ENCODE measurements around the gene CYBA.

CYBA gene

GRCh38 chr16:88650749-88651275 is at the start of gene CYBA:
Gene CYBA, minus strand, starts transcription at chr16:88651053. Its CDS starts 40 bp downstream, at chr16:88651013.
- no peak for DNase-seq (ENCODE audit: low spot score)

DNA sequence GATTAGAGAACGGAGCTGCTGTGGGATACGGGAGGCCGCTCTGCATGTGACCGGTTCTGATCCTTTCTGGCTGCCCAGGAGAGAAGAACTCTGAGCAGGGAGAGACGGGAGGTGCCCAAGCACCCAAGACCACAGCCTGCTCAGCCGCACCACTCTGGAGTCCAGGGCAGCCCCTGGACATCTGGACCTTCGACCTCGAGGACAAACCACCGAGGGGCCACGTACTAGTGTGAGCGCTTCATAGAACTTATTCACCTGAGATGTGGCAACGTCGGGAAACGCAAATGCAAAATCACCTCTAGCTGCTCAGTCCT is 49.4 kb upstream of the CYBA start:
- no peak for DNase-seq (ENCODE audit: low spot score)

DNA sequence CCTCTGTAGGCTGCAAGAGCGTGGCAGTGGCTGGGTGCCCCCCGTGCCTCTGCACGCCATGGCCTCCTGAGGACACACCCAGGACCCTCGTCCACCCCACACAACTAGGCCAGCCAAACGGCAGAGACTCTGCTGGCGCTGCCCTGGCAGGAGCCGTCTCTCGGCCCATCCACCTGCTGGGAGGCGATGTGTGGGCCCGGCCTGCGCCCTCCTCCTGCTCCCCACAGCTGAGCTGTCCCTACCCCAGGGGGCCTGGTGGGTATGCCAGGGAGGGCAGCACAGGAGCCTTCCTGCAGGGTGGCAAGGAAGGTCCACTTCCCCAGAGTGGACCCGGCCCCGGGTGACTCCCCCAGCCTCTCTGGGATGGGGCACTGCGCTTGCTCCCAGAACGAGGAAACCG is 48.3 kb upstream of the CYBA start:
- DNase-seq (ENCODE audit: low spot score): no peak

GRCh38 chr16:88698646-88699045 is 47.8 kb upstream of the CYBA start:
- no peak for DNase-seq (ENCODE audit: low spot score)

GRCh38 chr16:88697831-88698615 is 47.2 kb upstream of the CYBA start:
- DNase-seq (ENCODE audit: low spot score): no peak

DNA sequence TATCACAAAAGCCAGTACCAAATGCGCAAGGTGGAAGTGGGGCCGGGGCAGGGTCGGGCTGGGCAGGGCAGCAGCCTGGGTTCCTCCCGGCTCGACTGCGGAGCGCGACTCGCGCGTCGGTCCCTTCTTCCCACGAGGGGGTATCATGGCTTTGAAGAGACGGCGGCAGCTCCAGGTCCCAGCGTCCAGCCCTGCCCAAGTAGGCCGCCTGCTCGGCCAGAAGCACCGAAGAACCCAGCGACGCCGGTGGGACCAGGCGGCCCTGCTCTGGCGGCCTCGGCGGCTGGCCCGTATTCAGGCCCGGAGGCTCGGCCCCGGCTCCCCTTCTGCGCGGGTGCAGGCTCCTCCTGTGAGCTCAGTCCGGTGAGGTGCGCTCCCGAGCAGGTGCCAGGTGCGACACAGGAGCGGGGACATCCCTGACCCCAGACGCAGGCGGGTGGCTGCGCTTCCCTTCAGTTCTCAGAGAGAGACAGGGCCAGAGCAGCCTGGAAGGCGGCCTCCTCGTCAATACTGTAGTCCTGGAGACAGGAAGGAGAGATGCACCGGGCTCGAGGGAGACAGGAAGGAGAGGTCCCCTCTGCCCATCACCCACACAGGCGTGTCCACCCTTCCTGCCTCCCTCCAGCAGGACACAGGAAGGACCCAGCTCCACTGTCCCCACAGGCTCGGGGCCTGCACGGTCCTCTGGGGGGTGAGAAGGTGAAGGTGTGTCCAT is 46.4 kb upstream of the CYBA start:
- no peak for DNase-seq (ENCODE audit: low spot score)

- no peak for DNase-seq (ENCODE audit: low spot score)
Observed at GRCh38 chr16:88696441-88696840, 45.6 kb upstream of the CYBA start.

DNA sequence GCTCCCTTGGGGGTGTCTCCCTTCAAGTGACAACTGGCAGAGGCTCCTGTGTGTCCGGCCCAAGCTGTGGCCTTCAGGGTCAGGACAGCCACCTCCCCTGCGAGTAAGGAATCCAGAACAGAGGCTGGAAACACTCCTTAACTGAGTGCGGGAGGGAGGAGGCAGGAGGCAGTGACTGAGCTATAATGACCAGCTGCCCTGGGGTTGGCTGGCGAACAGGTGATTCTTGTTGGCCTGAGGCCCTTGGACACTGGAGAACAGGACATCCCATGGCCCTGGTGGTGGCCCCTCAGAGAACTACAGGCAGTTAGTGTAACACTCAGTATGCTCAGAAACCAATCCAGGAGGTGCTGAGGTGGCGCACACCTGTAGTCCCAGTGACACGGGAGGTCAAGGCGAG is 44.9 kb upstream of the CYBA start:
- DNase-seq (ENCODE audit: low spot score): no peak

DNA sequence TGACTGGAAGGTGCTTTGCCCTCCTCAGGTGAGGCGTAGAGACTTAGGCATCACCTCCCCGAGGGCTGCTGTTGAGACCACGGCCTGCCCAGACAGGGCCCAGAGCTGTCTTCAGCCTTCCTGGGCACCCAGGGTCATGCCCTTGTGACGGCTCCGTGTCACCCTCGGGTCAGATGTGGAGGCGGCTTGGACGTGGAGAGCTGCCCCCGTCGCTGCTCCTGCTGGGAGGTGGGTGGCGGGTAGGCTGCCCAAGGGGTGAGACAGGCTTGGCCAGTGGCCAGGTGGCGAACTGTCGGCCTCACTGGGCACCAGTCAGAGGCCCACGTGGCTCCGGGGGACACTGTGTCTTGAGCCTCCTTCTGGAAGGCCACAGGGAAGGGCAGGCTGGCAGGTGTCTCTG is 44.4 kb upstream of the CYBA start:
- DNase-seq (ENCODE audit: low spot score): no peak

GRCh38 chr16:88694221-88695087 is 43.6 kb upstream of the CYBA start:
- DNase-seq (ENCODE audit: low spot score): no peak

DNA sequence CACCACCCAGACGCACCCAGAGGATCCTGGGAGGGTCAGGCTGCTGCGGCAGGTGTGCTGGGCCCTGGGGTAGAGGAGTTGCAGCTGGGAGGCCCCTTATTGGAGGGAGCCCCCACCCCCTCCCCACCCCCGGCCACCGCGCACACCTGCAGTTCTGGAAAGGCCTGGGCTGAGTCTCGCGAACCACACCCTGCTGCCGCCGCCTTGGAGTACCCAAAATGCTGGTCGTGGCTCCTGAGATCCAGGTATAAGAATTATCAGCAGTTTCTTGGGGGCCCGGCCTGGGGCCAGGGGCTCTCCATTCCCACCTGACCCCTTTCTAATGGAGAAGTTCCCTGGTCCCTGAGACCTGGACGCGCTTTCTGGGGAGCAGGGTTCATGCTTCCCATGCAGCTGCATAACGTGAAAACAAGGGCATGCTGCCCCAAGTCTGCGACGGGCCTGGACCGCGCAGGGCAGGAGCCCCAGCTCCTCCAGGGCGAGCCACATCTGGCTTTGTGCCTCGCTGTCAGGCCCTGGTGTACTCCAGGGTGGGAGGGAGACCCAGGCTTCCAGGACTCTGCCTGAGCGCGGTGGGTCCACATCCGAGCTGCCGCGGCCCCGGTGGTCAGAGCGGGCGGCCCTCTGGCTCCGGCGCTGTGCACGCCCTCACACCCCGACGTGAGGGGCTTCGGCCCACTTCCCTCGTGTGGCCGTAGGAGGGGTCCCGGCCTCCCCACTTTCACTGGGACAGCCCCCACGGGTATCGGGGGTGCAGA is 42.7 kb upstream of the CYBA start:
- DNase-seq (ENCODE audit: low spot score): no peak

GRCh38 chr16:88692861-88693260 is 42.0 kb upstream of the CYBA start:
- no peak for DNase-seq (ENCODE audit: low spot score)

DNA sequence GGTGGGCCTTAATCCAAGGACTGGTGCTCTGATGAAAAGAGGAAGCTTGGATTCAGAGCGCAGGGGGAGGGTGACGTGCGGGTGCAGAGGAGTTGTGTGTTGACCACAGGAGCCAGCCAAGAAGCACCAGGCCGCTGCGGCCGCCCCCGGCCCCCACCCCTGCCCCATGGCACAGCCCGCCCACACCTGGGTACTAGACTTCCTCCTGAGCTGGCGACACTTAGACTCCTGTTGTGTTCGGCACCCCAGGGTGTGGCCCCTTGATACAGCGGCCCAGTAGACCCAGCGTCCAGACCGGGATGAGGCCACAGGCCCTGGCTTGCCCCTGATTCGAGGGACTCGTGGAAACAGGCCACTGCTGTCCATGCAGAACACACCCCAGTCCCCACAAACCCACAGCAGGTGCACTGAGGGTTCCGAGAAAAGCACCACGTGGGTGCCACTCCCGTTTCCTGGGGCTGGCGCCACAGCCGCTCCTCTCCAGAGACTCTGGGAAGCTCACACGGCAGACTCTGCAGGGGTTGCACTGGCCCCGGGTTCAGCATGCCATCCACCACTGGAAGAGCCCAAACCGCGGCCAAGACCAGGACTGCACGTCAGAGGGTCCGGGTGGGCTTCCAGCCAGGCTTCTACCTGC is 41.2 kb upstream of the CYBA start:
- peak; percentile 63 for DNase-seq (ENCODE audit: low spot score)

GRCh38 chr16:88691129-88691813 is 40.4 kb upstream of the CYBA start:
- DNase-seq (ENCODE audit: low spot score): no peak

DNA sequence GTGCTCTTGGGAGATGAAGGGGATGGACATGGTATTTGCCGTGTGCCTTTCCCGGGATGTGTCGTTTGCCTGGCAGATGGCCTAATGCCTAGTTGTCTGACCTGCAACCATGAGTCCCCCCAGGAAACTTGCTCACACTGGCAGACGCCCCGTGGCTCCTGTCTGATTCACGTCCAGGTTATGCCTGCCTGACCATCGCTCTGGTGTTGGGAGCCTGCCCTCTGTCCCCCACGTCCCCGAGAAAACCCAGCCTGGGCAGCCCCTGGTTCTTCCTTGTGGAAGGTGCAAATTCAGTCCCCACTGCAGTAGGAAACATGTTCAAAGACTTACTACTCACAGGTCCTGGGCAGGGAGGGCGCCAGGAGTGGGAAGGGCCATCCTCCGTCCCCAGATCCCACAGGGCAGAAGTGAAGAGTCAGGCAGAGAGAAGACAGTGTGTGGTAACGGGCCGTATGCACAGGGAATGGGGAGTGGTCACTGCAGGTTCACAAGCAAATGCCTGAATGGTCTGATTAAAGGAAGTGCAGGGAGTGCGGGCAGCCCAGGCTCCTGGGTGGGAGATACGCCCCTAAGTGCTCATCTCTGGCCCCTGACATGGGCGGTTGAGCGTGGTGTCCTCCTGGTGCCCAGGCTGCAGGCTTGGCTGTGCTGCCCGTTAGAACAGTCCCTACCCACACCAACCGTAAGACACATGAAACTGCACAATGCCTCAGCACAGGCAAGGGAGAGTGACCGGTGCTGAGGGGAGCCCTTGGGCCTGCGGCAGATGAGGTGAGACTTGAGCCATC is 39.7 kb upstream of the CYBA start:
- DNase-seq (ENCODE audit: low spot score): no peak

GRCh38 chr16:88688013-88688778 is 37.3 kb upstream of the CYBA start:
- no peak for DNase-seq (ENCODE audit: low spot score)

- no peak for DNase-seq (ENCODE audit: low spot score)
Observed at GRCh38 chr16:88687676-88688012, 36.8 kb upstream of the CYBA start.

DNA sequence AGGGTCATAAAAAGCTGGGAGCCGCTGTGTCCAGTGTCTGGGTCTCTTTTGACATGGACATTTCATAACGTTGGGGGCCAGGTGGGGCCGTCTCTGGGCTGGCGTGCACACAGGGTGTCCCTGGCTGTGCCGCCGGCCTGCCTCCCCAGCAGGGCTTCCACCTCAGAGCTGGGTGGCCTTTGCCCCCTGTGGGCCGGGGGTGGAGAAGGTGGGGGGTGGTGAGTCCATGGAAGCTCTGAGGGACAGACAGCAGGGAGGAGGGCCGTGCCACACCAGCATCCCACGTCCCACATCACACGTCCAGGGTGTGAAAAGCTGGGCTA is 36.4 kb upstream of the CYBA start:
- DNase-seq (ENCODE audit: low spot score): no peak

All from pons (tissue), 1 donor.